GM18858 (cell line): ENCODE data around the gene OSBPL8.

ENCODE experiments used
- ATAC-seq: cut with Tn5 transposase; IDR thresholded peaks from one replicate; pipeline ENCODE4 v1.9.1; 2021; ENCODE audit not compliant: unreplicated experiment

OSBPL8 gene, protein sequence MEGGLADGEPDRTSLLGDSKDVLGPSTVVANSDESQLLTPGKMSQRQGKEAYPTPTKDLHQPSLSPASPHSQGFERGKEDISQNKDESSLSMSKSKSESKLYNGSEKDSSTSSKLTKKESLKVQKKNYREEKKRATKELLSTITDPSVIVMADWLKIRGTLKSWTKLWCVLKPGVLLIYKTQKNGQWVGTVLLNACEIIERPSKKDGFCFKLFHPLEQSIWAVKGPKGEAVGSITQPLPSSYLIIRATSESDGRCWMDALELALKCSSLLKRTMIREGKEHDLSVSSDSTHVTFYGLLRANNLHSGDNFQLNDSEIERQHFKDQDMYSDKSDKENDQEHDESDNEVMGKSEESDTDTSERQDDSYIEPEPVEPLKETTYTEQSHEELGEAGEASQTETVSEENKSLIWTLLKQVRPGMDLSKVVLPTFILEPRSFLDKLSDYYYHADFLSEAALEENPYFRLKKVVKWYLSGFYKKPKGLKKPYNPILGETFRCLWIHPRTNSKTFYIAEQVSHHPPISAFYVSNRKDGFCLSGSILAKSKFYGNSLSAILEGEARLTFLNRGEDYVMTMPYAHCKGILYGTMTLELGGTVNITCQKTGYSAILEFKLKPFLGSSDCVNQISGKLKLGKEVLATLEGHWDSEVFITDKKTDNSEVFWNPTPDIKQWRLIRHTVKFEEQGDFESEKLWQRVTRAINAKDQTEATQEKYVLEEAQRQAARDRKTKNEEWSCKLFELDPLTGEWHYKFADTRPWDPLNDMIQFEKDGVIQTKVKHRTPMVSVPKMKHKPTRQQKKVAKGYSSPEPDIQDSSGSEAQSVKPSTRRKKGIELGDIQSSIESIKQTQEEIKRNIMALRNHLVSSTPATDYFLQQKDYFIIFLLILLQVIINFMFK

DNA sequence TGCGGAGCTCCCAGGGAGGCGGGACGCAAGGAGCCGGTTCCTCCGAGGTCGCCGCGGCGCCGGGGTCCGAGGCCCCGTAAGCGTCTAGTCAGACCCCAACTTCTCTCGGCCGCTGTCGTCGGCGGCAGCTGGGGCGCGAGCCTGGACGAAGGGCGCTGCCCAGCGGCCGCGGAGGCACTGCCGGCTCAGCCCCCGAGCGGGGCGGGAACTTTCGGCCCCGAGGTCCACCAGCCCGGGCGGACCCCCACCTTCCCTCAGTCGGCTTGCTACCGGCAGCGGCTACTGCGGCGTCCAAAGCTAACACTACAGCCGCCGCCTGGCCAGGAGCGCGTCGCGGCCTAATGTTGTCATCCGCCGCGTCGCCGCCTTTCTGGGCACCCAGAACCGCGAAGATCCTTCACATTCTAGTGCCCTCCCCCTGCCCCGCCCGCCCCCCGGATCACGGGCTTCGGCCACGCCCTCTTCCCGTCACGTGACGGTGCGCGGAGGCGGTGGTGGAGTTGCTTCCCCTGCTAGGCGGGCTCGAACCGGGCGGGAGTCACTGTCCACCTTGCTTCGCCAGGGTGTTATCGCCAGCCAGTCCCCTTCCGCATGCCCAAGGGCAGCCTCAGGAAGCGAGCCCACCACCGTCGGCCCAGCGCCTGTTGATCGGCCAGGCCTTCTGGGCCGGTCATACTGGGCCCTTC lies at the start of gene OSBPL8:
OSBPL8 (minus strand) TSS at position 372 of the 686 bp plus-strand sequence. CDS start 72,220 bp downstream, outside the sequence.
- peak; percentile 56 for ATAC-seq

DNA sequence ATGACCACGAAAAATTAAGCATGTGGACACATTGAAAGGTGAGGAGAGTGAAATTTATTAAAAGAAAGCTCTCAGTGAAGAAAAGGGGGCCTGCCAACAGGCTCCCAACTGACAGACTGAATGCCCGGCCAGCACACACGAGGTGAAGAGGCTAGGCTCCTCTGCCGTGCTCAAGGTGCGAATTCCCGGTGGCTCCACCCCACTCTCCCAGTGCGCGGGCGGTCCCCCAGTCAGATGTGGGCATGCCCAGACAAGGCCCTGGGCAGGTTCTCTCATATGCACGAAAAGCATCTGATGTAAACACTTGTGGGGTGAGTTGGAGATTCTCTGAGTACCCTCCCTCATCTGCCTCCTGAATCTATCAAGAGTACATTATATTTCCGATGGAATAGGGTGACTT lies 48.5 kb upstream of the OSBPL8 start:
- ATAC-seq = no peak

DNA sequence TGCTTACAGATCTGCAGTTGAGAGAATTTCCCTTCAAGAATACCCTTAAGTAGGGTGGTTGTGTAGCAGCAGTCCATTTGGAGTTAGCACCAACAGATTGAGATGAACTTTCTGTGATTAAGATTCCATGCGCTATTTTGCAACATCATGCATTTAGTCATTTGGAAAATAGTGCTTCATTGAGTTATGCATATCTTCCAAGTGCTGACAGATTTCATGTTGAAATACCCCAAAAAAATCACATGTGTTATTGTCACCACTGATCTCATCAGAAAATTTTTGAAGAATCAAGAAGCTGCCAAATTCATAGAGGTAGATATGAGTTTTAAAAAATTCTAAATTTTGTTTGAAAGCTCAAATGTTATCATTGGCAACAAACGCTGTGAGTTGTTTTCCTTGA lies 35.5 kb upstream of the OSBPL8 start:
- no peak for ATAC-seq

DNA sequence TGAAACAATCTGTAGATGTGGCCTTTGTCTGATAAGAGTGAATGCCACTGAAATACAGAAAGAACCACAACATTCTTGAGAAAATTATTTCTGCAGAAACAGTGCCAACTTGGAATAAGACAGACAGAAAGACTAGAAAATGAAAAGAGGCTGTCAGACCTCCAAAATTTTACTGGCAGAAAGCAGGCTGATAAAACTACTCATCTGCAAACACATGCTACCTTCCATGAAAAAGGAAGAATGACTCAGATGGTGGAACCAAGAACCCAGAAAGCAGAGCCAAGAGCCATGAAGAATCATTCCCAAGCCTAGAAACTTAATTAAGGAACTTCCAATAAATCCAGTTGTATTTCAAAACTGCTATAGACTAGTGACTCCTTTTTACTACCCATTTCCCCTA lies 31.9 kb upstream of the OSBPL8 start:
- ATAC-seq = no peak

DNA sequence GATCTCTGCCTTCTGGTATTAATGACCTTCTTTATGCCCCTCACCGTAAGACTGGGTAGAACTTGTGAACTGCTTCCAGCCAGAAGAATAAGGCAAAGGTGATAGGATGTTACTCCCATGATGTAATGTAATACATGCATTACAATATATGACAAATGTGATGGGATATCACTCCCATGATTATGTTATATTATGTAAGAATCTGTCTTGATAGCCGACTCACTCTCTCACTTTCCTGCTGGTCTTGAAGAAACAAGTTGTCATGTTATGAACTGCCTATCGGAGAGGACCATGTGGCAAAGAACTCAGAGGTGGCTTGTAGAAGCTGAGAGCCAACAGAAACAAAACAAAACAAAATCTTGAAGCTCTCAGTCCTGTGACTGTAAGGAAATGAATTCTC lies 30.6 kb upstream of the OSBPL8 start:
- ATAC-seq = no peak

DNA sequence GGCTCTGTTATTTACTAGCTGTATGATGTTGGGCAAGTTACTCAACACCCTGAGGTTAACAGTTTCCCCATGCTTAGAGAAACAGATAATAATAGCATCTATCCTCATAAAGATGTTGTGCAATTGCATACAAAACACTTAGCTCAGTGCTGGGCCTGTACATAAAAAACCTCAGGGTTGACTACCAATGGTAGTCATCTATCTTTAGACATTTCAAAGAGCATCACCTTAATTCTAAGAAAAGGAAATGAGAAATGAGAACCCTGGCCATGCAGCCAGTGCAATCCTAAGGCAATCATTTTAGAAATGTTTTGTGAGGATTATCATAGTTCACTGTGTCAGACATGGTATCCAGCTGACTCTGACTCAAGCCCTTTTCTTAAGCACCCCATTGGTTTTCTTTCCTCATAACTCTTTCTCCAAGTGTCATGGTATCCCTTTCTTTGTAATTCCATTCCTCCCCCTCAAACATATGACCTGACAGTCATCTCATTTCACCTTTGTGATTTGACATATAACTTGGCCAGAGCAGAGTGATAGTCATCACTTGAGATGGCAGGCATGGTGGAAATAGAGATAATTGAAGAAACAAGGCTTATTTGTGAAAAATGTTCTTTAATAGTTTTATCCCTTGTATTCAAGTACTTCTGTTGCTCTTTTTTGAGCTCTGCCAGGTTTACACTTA lies 29.5 kb upstream of the OSBPL8 start:
- ATAC-seq = no peak

DNA sequence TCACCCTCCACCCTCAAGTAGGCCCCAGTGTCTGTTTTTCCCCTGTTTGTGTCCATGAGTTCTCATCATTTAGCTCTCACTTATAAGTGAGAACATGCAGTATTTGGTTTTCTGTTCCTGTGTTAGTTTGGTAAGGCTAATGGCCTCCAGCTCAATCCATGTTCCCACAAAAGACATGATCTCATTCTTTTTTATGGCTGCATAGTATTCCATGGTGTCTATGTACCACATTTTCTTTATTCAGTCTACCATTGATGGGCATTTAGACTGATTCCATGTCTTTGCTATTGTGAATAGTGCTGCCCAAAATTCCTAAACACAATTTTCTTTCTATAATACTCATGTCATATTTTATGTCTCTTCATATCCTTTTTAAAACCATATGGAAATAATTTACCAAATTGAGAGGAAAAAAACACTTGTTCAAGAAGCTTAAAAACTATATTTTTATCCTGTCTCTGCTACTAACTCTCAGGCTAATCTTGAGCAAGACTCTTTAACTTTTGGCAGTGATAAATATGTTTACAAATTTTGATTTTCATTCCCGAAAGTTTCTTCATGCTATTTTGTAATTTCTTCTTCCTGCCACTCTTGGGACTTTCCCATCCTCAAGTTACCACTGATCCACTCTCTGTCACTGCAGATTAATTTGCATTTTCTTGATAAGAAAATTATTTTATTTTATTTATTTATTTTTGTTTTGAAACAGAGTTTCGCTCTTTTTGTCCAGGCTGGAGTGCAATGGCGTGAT lies 28.0 kb upstream of the OSBPL8 start:
- no peak for ATAC-seq

DNA sequence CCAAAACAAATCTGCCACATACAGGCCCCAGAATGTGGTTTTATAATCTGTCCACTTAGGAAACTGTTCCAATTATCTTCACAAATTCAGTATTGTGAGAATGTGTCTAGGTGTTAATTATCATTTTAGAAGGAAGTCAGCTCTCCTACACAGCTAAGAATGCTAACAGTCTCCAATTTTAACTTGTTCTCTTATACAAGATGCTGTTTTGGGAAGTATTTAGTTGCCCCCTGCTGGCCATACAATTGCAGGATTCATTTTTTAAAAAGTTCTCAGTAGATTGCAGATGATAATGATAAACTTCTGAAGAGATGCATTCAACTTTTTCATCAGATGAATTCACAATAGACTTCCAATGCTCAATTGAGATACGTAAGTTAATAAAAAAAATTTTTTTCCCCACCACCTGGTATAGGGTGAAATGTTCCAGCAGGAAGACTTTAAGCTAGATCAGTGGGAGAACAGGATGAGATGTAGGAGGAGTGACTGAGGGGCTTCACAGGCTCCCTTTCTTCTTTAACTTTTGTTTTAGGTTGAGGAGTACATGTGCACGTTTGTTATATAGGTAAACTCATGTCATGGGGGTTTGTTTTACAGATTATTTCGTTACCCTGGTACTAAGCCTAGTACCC lies 27.3 kb upstream of the OSBPL8 start:
- ATAC-seq = no peak

DNA sequence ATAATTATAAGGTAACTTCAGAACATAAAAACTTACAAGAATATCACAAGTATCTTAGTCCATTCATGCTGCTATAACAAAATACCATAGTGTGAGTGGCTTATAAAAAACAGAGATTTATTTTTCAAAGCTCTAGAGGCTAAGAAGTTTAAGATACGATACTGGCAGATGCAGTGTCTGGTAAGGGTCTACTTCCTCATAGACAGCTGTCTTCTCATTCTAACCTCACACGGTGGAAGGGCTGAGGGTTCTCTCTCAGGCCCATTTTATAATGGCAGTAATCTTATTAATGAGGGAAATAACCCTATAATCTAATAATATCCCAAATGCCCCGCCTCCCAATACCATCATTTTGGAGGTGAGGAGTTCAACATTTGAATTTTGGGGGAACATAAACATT lies 23.7 kb upstream of the OSBPL8 start:
- no peak for ATAC-seq

DNA sequence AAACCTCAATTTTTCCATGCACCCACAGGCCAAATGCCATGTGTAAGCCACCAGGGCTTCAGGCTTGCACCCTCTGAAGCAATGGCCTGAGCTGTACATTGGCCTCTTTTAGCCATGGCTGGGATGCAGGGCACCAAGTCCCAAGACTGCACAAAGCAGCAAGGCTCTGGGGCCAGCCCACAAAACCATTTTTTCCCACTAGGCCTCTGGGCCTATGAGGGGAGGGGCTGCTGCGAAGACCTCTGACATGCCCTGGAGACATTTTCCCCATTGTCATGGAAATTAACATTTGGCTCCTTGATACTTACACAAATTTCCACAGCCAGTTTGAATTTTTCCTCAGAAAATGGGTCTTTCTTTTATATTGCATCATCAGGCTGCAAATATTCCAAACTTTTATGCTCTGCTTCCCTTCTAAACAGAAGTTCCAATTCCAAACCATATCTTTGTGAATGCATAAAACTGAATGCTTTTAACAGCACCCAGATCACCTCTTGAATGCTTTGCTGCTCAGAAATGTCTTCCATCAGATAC lies 14.3 kb upstream of the OSBPL8 start:
- no peak for ATAC-seq

DNA sequence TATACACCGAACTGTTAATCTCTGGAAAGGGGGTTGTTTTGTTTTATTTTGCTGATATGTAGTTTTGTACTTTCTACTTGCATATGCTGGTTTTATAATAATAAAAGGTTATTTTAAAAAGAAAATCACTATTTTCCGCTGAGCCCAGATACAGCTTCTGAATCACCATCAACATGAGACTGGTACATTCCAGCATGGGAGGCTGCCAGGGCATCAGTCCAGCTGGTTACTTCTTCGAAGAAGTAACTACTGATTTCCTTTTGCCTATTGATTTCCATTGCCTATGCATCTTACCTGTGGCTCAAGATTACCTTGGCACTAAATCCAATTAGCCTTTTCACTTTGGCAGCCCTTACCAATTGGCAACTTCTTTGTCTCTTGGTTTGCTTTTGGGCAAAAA lies 11.7 kb upstream of the OSBPL8 start:
- ATAC-seq = no peak

DNA sequence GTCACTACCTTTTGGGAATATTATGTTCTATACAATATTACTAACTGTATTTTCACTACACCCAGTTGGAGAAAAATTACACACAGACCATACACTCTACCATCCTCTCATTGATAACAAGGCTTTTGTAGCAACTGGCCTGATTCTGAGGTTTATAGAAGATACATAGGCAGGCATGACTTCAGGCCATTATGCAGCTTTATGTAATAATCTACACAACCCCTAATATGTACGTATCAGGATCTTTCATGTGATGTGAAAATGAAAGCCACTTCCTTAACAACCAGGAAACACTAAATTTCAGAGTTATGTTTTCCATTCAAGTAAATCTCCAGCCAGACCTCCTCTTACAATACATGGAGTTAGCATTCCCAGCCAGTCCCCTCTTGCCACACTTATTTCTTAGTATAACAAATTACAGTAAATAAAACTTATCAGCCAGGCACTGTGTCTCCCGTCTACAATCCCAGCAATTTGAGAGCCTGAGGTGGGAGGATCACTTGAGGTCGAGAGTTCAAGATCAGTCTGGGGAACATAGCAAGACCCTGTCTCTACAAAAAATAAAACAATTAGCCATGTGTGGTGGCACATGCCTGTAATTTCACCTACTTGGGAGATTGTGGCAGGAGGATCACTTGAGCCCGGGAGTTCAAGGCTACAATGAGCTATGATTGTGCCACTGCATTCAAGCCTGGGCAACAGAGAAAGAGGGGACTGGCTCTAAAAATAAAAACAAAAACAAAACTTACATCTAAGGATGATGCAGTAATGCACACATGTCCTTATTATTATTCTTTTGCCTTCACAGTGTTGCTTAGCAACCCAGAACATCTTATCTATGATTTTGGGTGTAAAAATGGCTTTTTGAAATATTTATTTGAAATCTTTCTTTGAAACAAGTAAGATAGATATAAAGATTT lies 10.4 kb upstream of the OSBPL8 start:
- ATAC-seq = no peak

DNA sequence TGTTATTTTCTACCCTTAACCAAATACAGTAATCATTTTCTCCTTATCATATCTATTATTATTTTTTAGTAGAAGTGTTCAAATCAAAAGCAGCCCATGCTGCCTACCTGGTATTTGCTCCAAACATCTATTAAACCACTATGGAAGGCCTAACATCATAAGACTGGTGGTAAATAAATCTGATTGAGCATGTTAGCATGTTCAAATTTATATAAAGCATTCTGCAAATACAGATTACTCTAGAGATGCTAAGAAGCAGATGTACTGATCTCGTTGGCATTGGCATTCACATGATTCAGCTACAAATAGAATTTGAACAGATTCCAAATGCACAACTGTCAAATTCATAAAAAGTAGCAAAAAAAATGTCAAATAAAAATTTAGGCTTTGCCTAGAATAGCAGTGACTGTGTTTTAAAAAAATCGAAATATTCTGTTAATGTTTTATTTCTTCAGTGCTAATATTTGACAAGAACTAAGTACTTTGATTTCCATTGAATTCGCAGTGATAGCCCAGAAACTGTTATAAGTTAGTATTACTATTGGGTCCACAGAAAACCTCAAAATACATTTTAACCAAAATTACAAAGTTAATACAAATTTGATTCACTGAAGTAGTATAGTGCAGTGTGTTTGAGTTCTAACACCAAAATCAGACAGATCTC lies 9.4 kb upstream of the OSBPL8 start:
- no peak for ATAC-seq

DNA sequence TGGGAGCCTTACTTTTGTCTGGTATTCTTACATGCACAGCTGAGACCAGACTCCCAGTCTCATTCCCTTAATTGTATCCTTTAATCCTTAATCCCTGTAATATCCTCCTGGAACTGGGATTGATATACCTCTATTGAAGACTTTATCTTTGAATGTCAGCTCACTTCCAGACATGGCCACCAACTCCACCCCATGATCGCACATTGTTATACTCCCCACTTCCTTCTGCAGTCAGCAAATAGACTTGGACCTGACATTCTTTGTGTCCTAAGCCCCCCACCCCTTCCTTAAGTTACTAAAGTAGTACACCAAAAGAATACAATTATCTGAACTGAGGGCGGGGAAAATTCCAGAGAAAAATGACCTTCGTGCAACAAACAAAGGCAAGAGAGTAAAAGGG lies 8.6 kb upstream of the OSBPL8 start:
- no peak for ATAC-seq

DNA sequence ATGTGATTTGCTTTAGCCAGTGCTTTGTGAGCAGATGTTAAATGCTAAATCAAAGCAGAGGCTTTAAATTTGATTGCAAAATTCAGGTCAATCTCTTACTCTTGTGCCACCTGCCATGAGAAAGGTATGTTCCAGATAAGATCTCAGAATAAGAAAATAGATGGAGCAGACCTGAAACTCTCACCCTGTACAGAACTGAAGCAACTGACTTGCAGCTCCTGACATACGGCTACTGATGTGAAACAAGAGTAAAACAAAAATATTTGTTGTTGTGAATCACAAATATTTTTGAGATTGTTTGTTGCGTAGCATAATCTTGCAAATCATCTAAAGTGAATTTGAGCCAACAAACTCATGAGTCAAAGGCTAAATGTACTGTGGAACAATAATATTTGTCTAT lies 3.5 kb upstream of the OSBPL8 start:
- no peak for ATAC-seq

DNA sequence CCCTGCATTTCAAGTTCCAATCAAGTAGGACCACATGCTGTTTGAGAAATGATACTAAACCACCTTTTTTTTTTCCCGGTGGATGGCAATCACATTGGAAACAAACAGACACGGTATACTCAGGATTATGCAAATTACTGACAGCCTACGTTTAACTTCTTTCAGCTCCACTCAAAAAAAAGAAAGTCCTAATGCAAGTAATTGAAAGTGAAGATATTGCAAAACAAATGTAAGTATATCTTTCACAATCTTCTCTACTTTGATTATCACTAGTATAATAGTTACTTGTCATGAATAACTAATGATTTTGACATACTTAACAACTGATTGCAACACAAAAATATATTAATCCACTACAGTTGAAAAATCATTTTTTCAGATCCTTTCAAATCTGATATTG lies 2.6 kb upstream of the OSBPL8 start:
- no peak for ATAC-seq

DNA sequence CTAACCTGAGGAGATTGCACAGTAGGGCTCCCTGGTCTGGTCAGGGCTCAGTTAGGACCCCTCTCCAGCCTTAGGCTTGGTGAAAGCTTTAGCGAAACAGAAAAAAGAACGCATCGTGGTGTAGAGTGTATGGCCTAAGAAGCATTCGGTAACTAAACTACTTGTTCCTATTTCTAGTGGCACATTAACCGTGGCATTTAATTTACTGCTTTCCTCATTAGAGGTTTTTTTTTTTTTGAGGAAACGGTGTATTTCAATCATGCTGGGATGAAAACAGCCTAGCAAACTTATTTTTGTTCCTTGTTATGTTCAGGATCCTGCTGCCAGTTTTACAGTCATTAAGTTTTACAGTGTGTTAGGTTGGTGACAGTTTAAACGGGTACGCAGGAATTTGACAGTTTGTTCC lies 518 bp upstream of the OSBPL8 start:
- ATAC-seq = peak; percentile 33
